ENCODE data around the gene PIK3R5. TPM values are rescaled to one million over a fixed set of nuclear protein-coding genes. Genes with fewer than 3 reads are reported as not detected.

The PIK3R5 gene
- total RNA-seq, 2 donors from 2014 or later = 32.2 to 46.9 TPM

DNA sequence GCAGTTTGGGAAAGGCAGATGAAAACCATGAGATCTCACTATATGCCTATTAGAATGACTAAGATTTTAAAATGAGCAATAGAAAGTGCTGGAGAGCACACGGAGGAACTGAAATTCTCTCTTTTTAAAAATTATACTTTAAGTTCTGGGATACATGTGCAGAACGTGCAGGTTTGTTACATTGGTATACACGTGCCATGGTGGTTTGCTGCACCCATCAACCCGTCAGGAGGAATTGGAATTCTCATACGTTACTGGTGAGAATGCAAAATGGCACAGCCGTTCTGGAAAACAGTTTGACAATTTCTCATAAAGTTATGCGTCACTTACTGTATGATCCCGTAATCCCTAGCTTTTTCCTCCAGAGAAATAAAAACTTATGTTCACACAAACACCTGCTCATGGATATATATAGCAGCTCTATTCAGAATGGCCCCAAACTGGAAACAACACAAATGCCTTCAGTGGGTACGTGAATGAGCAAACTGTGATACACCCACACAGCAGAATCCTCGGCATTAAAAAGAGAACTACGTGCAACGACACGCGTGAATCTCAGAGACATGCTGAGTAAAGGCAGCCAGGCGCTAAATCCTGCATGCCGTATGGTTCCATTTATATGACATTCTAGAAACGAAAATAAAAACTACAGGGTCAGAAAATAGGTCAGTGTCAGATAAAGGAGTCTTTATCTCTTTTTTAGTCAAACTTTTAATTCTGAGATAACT, 109.9 kb downstream of the PIK3R5 start:
- no peaks in the 10 kb centered on the region for H3K9me3 Mint-ChIP-seq
- DNase-seq (ENCODE audit: low spot score in 2 of 2) = no peak
- H3K36me3 Mint-ChIP-seq = no peaks in the 10 kb centered on the region
- H3K27ac Mint-ChIP-seq = no peak overlapping the region
- ATAC-seq = peak in 1 of 2 donors; percentile 16

DNA sequence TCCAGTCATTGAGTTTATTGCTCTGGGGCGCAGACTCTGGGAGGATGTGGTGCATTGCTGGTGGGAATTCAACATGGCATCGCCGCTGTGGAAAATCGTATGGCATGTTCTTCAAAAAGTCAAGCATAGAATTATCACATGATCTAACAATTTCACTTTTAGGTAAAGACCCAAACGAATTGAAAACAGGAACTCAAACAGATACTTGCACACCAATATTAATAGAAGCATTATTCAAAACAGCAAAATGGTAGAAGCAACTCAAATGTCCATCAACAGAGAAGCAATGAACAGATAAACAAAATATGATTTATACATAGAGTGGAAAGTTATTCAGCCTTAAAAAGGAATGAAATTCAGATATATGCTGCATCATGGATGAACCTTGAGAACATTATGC, 113.9 kb downstream of the PIK3R5 start:
- no peaks in the 10 kb centered on the region for H3K9me3 Mint-ChIP-seq
- ATAC-seq (no peak), DNase-seq (ENCODE audit: low spot score in 2 of 2) (no peak)
- H3K27ac Mint-ChIP-seq = no peak overlapping the region
- no peaks in the 10 kb centered on the region for H3K36me3 Mint-ChIP-seq

DNA sequence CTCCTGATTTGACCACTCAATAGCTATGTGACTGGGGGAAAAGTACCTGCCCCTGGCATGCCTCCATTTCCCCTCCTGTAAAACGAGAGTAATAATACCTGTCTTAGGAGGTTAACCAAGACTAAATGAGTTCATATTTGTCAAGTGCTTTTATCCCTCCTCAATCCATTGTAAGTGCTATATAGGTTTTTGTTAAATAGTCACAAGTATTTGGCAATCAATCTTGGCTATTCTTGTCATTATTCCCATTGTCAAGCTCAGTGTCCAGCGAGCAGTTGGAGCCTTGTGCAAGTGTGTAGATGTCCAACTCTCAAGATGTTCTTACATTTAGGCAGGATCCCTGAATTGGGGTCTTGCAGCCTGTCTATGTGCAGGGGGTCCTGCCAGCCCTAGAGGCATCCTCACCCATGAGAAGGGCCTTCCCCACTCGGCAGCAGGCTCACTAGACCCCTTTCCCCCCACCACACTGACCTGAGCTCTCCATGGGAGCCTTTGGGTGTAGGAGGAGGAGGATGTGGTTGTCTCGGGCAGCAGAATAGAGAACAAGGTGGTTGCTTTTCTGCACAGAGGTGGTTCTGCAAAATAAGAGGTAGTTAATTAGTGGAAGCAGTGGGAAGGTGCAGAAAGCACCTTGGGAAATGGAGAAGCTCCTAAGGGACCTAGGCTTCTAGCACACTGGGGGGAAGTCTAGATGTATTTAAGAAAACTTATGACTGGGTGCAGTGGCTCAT, 116.0 kb downstream of the PIK3R5 start:
- H3K9me3 Mint-ChIP-seq = no peaks in the 10 kb centered on the region
- H3K27ac Mint-ChIP-seq = no peak overlapping the region
- peaks cover 0 to 5% of the 10 kb centered on the region in 2 donors for H3K36me3 Mint-ChIP-seq
- DNase-seq (ENCODE audit: low spot score in 2 of 2) = peak in 1 of 2 donors; percentile 39
- ATAC-seq = no peak

DNA sequence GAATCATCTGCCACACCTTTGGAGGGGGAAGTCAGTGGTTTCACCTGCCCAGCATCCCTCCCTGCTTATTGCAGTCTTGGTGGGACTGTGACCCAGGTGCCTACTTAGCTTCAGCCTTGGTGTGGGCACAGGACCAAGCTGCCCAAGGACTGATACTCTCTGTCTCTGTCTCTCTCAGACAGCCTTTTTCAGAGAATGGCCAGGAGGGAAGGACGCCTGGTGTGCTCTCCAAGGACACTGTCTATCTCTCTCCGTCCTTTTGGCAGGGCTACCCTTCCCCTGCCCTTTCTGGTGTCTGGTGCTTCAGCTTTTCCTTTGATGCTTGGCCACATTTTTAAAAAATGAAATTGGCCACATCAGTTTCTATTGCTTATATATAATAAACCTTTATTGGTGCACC, 117.6 kb downstream of the PIK3R5 start:
- Mint-ChIP-seq H3K27ac (no peak overlapping the region), H3K9me3 (no peaks in the 10 kb centered on the region), H3K36me3 (peaks cover 0 to 5% of the 10 kb centered on the region in 2 donors)
- DNase-seq (ENCODE audit: low spot score in 2 of 2) (peak in 1 of 2 donors; percentile 9), ATAC-seq (no peak)

DNA sequence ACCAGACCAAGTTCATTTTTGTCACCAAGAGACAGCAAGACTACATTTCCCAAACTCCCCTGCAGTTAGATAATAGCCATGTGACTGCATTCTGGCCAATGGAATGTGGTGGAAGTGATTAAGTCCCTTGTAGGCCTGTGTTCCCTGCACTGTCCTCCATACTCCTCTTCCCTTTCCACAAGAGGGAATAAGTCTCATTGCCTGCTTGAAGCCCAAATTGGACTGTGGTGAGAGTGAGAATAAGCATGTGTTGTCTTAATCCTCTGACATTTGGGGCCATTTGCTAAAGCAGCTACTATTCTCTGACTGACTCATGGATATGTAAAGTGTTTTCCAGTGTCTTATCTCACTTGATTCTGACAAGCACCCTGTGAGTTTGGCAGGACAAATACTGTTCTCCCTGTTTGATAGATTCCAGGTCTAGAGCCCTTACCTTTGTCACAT, 118.7 kb downstream of the PIK3R5 start:
- ATAC-seq = peak in 1 of 2 donors; percentile 72
- H3K9me3 Mint-ChIP-seq = no peaks in the 10 kb centered on the region
- H3K36me3 Mint-ChIP-seq = peaks cover 0 to 5% of the 10 kb centered on the region in 2 donors
- no peak for DNase-seq (ENCODE audit: low spot score in 2 of 2)
- H3K27ac Mint-ChIP-seq = no peak overlapping the region

DNA sequence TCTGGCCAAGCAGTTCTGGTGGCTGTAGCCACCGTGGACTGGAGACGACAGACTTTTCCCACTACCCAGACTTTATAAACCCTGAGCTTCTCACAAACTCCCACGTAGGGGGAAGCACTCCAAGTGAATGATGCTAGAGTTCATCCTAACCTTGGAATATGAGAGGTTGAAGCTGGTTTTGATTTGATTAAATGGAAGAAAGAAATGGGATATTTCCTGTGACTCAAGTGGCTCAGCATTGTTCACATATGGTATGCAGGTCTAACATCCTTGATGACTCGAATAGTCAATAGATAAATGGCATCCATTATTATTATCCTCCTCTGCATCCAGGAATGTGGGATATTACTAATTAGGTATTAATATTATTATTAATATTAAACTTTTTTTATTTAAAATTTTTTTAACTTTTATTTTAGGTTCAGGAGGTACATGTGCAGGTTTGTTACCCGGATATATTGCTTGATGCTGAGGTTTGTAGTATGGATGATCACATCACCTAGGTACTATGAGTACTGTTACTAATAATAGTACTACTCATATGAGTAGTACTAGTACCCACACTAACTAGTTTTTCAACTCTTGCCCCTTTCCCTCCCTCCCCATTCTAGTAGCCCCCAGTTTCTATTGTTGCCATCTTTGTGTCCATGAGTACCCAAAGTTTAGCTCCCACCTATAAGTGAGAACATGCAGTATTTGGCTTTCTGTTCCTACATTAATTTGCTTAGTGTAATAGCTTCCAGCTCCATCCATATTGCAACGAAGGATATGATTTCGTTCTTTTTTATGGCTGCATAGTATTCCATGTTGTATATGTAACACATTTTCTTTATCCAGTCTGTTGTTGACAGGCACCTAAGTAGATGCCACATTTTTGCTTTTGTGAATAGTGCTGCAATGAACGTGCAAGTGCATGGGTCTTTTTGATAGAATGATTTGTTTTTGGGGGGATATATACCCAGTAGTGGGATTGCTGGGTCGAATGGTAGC, 121.0 kb downstream of the PIK3R5 start:
- peak in 1 of 2 donors; percentile 64 for ATAC-seq

DNA sequence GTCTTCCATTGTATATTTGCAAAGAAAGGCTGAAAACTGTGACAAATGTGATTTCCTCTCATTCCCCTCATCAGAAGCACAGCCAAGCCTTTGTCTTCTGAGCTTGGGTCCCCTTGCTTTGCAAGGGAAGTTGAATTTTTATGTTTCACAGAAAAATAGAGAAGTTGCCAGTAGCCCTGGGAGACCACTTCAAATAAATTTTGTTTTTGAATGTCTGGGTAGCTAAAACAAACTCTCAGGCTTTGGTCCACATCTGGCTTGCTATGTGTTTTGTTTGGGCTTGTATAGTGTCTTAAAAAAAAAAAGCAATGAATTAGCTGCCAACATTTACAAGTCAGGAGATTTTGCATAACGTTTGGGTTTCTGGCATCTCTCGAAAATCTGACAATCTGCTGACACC, 122.2 kb downstream of the PIK3R5 start:
- no peak for ATAC-seq
- Mint-ChIP-seq H3K9me3 (no peaks in the 10 kb centered on the region), H3K27ac (no peak overlapping the region), H3K36me3 (peaks cover 0 to 5% of the 10 kb centered on the region in 2 donors)
- DNase-seq (ENCODE audit: low spot score in 2 of 2) = no peak

More for the DNA sequence above, 121.0 kb downstream of the PIK3R5 start:
- H3K36me3 Mint-ChIP-seq = peaks cover 0 to 5% of the 10 kb centered on the region in 2 donors
- H3K9me3 Mint-ChIP-seq = no peaks in the 10 kb centered on the region
- no peak overlapping the region for H3K27ac Mint-ChIP-seq
- DNase-seq (ENCODE audit: low spot score in 2 of 2) = no peak

DNA sequence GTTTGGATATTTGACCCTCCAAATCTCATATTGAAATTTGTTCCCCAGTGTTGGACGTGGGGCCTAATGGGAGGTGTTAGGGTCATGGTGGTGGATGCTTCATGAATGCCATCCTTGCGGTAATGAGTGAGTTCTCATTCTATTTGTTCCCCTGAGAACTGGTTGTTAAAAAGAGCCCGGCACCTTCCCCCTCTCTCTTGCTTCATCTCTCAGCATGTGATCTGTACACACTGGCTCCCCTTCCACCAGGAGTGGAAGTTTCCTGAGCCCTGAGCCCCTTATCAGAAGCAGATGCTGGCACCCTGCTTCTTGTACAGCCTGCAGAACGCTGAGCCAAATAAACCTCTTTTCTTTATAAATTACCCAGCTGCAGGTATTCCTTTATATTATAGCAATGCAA, 123.7 kb downstream of the PIK3R5 start:
- ATAC-seq = no peak
- DNase-seq (ENCODE audit: low spot score in 2 of 2) = no peak
- H3K27ac Mint-ChIP-seq = no peak overlapping the region
- peaks cover 0 to 5% of the 10 kb centered on the region in 2 donors for H3K36me3 Mint-ChIP-seq
- no peaks in the 10 kb centered on the region for H3K9me3 Mint-ChIP-seq

DNA sequence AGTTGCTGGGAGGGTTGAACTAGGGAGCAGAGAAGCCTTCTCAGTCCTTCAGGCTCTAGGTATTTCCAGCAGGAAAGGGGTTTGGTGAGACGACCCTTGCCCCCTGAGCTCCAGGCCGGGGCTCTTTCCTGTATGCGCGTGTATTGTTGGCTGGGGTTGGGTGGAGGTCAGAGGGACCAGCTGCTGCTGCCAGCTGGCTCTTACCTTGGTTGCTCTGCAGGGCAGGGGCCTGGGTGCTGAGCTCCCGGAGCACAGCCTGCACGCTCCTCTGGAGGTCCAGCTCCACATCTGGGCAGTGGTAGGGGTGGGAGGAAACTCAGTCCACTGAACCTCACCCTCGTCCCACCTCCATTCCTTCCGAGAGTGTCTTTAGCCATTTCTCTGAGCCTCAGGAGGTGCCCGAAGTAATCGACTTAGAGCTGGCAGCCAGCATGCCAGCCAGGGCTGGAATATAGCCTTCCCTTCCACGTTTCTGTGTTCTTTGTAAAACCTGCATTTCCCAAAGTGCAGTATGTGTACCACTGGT, 126.0 kb downstream of the PIK3R5 start:
- DNase-seq (ENCODE audit: low spot score in 2 of 2) = peak in 1 of 2 donors; percentile 26

DNA sequence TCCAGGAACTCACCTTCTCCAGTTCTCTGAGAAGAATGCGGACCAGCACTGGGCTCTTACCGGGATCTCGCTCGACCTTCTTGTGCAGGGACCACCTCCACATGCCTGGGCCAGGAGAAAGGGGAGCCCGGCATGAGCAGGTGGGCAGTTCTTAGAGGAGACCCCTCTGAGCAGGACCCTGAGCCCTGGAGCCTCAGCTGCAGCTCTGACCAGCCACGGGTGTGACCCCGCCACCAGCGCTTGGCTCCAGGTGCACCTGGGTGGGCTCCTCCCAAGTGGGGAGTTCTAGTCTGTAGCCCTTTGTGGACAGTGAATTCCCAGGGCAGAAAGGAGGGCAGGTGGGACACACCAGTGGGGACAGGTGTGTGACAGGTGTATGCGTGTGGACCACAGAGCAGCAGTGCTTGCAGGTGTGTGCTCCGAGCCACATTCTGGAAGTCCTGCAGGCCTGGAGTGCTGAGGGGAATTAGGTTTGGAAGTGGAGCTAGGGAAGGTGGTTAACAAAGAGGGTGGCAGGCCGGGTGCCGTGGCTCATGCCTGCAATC, 126.9 kb downstream of the PIK3R5 start:
- Mint-ChIP-seq H3K27ac (peak overlapping the region in 1 of 2 donors; percentile 8), H3K36me3 (no peaks in the 10 kb centered on the region), H3K9me3 (no peaks in the 10 kb centered on the region)
- peak in 1 of 2 donors; percentile 44 for DNase-seq (ENCODE audit: low spot score in 2 of 2)
- no peak for ATAC-seq

More for the DNA sequence above, 126.0 kb downstream of the PIK3R5 start:
- Mint-ChIP-seq H3K9me3 (no peaks in the 10 kb centered on the region), H3K27ac (no peak overlapping the region), H3K36me3 (no peaks in the 10 kb centered on the region)
- no peak for ATAC-seq

DNA sequence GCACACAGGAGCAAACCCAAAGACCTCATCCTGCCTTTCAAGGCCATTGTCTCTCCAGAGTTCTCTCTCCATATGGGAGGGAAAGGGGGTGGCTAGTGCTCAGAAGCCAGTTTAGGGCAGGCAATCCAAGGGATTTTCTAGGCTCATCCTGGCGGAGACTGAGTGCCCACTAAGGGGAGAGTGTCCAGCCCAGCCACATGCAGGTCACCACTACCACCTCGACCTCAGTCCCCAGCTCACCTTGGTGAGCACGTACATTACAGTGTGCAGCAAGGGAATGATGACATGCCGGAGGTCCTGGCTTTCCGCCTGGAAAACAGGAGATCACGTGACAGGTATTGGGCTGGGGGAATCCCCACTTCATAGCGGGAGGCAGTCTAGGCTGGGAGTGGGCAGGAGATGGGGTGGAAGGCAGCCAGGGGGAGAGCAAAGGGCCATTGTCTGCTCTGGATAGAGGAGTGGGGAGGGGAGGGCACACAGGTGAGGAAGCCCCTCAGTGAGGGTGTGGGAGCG, 127.9 kb downstream of the PIK3R5 start:
- no peak for ATAC-seq
- Mint-ChIP-seq H3K9me3 (no peaks in the 10 kb centered on the region), H3K27ac (peak overlapping the region; percentile 6), H3K36me3 (no peaks in the 10 kb centered on the region)
- peak in 1 of 2 donors; percentile 47 for DNase-seq (ENCODE audit: low spot score in 2 of 2)

DNA sequence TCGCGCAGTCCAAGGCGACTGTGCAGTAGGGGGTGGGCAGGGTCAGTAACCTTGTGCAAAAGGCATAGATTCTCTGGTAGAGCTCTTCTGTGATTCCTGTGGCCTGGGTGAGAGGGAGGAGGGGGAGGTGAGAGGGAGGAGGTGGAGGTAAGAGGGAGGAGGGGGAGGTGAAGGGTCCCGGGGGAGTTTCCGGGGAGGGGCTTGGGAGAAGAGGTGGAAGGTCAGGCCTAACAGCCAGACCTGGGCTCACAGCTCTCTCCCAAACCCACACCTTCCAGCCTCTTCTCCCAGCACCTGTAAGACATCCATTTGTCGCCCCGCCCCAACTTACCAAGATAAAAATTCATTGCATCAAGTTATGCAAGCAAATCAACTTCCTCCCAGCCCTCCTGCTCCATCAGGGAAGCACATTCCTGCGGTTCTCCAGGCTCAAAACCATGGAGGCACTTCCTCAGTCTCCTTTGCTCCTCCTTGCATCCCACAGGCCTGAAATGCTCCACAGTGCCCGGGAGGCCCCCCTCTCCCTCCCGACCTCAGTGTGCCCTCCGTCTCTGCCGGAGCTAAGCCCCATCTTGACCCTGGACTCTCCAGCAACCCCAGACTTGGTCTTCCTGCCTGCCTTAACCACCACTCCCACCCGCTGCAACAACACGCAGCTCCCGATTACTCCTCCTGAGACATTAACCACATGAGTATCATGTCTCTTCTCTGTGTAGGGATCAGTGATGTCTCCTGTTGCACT, 128.5 kb downstream of the PIK3R5 start:
- H3K9me3 Mint-ChIP-seq = no peaks in the 10 kb centered on the region
- peak overlapping the region; percentile 6 for H3K27ac Mint-ChIP-seq

DNA sequence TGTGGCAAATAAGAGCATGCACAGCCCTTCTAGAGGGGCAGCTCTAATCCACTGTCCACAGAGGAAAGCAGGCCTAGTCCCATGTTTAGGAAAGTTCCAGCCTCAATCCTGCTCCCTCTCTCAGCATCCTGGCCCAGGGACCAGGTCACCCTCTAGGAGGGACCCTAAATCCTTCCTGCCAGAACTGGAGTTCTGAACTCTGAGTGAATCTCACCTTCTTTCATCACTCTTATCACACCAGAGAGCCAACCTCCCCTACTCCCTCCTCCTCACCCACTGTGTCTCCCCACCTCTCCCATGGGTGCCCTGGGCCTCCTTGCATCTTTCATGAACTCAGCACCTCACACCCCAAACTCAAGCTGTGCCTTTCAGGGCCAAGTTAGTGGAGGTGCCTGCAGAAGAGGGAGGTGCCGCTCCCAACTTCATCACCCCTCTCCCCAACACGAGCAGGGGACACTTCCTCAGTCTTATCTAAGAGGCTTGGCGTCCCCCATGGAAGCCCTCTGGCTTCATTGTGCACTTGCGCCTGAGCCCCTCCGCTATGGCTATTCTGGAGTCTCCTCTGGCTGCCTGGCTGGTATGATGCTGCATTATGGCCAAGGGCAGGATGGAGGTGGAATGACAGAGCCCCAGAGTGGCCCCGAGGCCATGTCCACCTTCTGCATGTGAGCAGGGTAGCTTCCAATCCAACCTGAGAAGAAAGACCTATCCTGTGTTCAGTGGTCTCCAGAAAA, 129.7 kb downstream of the PIK3R5 start:
- no peaks in the 10 kb centered on the region for H3K36me3 Mint-ChIP-seq

More for the DNA sequence above, 128.5 kb downstream of the PIK3R5 start:
- no peak for ATAC-seq
- no peaks in the 10 kb centered on the region for H3K36me3 Mint-ChIP-seq
- peak in 1 of 2 donors; percentile 18 for DNase-seq (ENCODE audit: low spot score in 2 of 2)

DNA sequence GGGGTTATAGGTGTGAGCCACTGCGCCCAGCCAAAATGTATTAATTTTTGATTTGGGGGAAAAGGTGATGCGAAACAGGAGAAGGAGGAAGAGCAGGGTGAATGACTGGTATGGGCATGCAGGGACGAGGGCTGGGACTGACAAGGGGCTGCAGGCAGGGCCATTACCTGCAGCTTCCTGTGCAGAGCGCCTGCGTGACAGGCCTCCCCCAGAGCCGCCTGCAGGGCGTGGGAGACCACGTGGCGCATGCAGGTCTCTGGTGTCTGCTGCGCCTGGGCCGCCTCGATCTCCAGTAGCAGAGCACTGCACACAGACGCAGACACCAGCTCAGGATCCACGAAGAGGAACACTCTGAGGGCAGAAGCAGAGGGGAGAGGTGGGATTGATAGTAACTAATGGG, 130.4 kb downstream of the PIK3R5 start:
- ATAC-seq (no peak), DNase-seq (ENCODE audit: low spot score in 2 of 2) (no peak)
- no peak overlapping the region for H3K27ac Mint-ChIP-seq
- H3K9me3 Mint-ChIP-seq = no peaks in the 10 kb centered on the region
- H3K36me3 Mint-ChIP-seq = no peaks in the 10 kb centered on the region

More for the DNA sequence above, 129.7 kb downstream of the PIK3R5 start:
- no peak for DNase-seq (ENCODE audit: low spot score in 2 of 2)
- Mint-ChIP-seq H3K27ac (no peak overlapping the region), H3K9me3 (no peaks in the 10 kb centered on the region)
- ATAC-seq = no peak
